Spleen (tissue), 7 donors: ENCODE data around the gene CRHR2.

ENCODE experiments used
- CTCF ChIP-seq, 11 experiments: fragments of 200-600 bp in 7 of 11; fragments of 450-650 bp in 4 of 11; sonication (generic) in 4 of 11; IDR thresholded peaks in 8 of 11; conservative IDR thresholded peaks in 3 of 11; 1 replicate in 7 of 11; 2 replicates in 4 of 11; pipeline versions ENCODE4 v1.4.0 to v1.8.0; 2016 to 2021; ENCODE audit warnings: antibody characterized with exemption in 11 of 11, inconsistent platforms in 4 of 11, mild to moderate bottlenecking in 1 of 11
- POLR2A ChIP-seq, 3 donors: fragments of 450-650 bp; IDR thresholded peaks; one replicate each; pipeline ENCODE4 v1.5.1; 2017; ENCODE audit warnings: antibody characterized with exemption in 3 of 3, mild to moderate bottlenecking in 1 of 3
- POLR2AphosphoS5 ChIP-seq, 3 donors: sonication (generic); formaldehyde crosslinking; IDR thresholded peaks; one replicate each; pipeline ENCODE4 v1.5.1; 2017; ENCODE audit warnings: antibody characterized with exemption in 3 of 3
- donor health status: DM: no; HTN: no; CAD: no; lungs with moderate emphysema.
- donor health status: DM: no; HTN: no; CAD: no.
- donor health status: DM: no; HTN: no; CAD: no.

DNA sequence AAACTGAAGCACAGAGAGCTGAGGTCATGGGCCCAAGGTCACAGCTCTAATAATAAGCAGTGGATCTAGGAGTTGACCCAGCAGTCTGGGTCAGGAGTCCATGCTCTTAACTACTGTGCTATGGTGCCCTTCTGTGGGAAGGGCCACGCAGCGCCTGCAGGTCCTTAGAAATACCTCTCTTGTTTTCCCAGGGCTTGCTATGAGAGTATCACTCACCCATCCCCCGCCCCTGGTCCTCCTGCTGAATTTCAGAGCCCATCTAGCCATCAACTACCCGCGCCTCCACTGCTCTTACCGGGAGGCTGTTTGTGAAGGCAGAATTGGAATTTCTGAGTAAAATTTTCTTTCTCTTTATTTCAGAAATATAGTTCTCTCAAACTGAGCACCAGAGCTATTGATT is 27.3 kb upstream of the CRHR2 start:
- TF ChIP-seq CTCF (IDR thresholded peaks at IDR 0.05 in 8 of 11, conservative IDR thresholded peaks at IDR 0.05 in 3 of 11) (no peak), POLR2AphosphoS5 (IDR thresholded peaks at IDR 0.05) (no peak), POLR2A (IDR thresholded peaks at IDR 0.05) (no peak)
